Measurements from ENCODE around the gene CEP89. TPM values are rescaled to one million over a fixed set of nuclear protein-coding genes. Genes with fewer than 3 reads are reported as not detected.

CEP89 gene
- total RNA-seq, 1 experiment from 2014 or later = 21.3 TPM

- no peak overlapping the region for H3K27ac ChIP-seq
- H3K27me3 ChIP-seq = no peaks in the 10 kb centered on the region
- no peaks in the 10 kb centered on the region for H3K4me1 ChIP-seq
- H3K9me3 ChIP-seq (replicated peaks) = no peaks in the 10 kb centered on the region
- H3K4me3 ChIP-seq = no peak overlapping the region
- no peak for DNase-seq
- H3K36me3 ChIP-seq = no peaks in the 10 kb centered on the region; the same call in 1 of the 2 replicates
Observed at GRCh38 chr19:32919365-32919764, 52.4 kb downstream of the CEP89 start.

GRCh38 chr19:32917616-32917996 is 54.2 kb downstream of the CEP89 start:
- no peaks in the 10 kb centered on the region for H3K27me3 ChIP-seq
- no peaks in the 10 kb centered on the region for H3K9me3 ChIP-seq (replicated peaks)
- 0 out of 2 replicates have a peak, but pooled peaks cover 2% of the 10 kb centered on the region for H3K36me3 ChIP-seq
- no peak for DNase-seq
- no peaks in the 10 kb centered on the region for H3K4me1 ChIP-seq
- H3K27ac ChIP-seq = no peak overlapping the region
- H3K4me3 ChIP-seq = no peak overlapping the region

- DNase-seq = no peak
- Histone ChIP-seq H3K27ac (no peak overlapping the region), H3K27me3 (no peaks in the 10 kb centered on the region), H3K9me3 (replicated peaks) (no peaks in the 10 kb centered on the region), H3K4me3 (no peak overlapping the region), H3K36me3 (0 out of 2 replicates have a peak, but pooled peaks cover 2% of the 10 kb centered on the region), H3K4me1 (no peaks in the 10 kb centered on the region)
Observed at GRCh38 chr19:32916969-32917615, 54.7 kb downstream of the CEP89 start.

- H3K9me3 ChIP-seq (replicated peaks) = no peaks in the 10 kb centered on the region
- 0 out of 2 replicates have a peak, but pooled peaks cover 2% of the 10 kb centered on the region for H3K36me3 ChIP-seq
- no peaks in the 10 kb centered on the region for H3K4me1 ChIP-seq
- H3K4me3 ChIP-seq = no peak overlapping the region
- no peak overlapping the region for H3K27ac ChIP-seq
- DNase-seq = peak in 1 of 2 experiments; percentile 11
- no peaks in the 10 kb centered on the region for H3K27me3 ChIP-seq
Observed at GRCh38 chr19:32914879-32915660, 56.7 kb downstream of the CEP89 start.

GRCh38 chr19:32911467-32911866 is 60.3 kb downstream of the CEP89 start:
- H3K27ac ChIP-seq = no peak overlapping the region
- no peaks in the 10 kb centered on the region for H3K27me3 ChIP-seq
- no peaks in the 10 kb centered on the region for H3K9me3 ChIP-seq (replicated peaks)
- no peak for DNase-seq
- no peaks in the 10 kb centered on the region for H3K4me1 ChIP-seq
- H3K36me3 ChIP-seq = 0 out of 2 replicates have a peak, but pooled peaks cover 2% of the 10 kb centered on the region
- no peak overlapping the region for H3K4me3 ChIP-seq

- H3K36me3 ChIP-seq = 0 out of 2 replicates have a peak, but pooled peaks cover 2% of the 10 kb centered on the region
- no peaks in the 10 kb centered on the region for H3K27me3 ChIP-seq
- no peaks in the 10 kb centered on the region; the same call in 1 of the 2 replicates for H3K9me3 ChIP-seq (replicated peaks)
- no peaks in the 10 kb centered on the region for H3K4me1 ChIP-seq
- H3K27ac ChIP-seq = no peak overlapping the region
- no peak for DNase-seq
- H3K4me3 ChIP-seq = no peak overlapping the region
Observed at GRCh38 chr19:32910874-32911273, 60.9 kb downstream of the CEP89 start.

- Histone ChIP-seq H3K9me3 (replicated peaks) (no peaks in the 10 kb centered on the region; the same call in 1 of the 2 replicates), H3K36me3 (0 out of 2 replicates have a peak, but pooled peaks cover 2% of the 10 kb centered on the region), H3K4me1 (no peaks in the 10 kb centered on the region), H3K27me3 (no peaks in the 10 kb centered on the region), H3K27ac (no peak overlapping the region), H3K4me3 (no peak overlapping the region)
- DNase-seq = no peak
Observed at GRCh38 chr19:32910094-32910493, 61.7 kb downstream of the CEP89 start.

- Histone ChIP-seq H3K27ac (no peak overlapping the region), H3K27me3 (no peaks in the 10 kb centered on the region), H3K4me1 (no peaks in the 10 kb centered on the region), H3K9me3 (replicated peaks) (no peaks in the 10 kb centered on the region; the same call in 1 of the 2 replicates), H3K36me3 (0 out of 2 replicates have a peak, but pooled peaks cover 2% of the 10 kb centered on the region), H3K4me3 (no peak overlapping the region)
- no peak for DNase-seq
Observed at GRCh38 chr19:32909257-32909656, 62.5 kb downstream of the CEP89 start.

- Histone ChIP-seq H3K9me3 (replicated peaks) (no peaks in the 10 kb centered on the region; the same call in 1 of the 2 replicates), H3K27me3 (no peaks in the 10 kb centered on the region), H3K4me3 (no peak overlapping the region), H3K27ac (no peak overlapping the region), H3K36me3 (no peaks in the 10 kb centered on the region), H3K4me1 (no peaks in the 10 kb centered on the region)
- peak in 1 of 2 experiments; percentile 22 for DNase-seq
Observed at GRCh38 chr19:32908641-32909190, 63.0 kb downstream of the CEP89 start.

- H3K9me3 ChIP-seq (replicated peaks) = no peaks in the 10 kb centered on the region; the same call in 1 of the 2 replicates
- H3K4me1 ChIP-seq = peaks cover 5% of the 10 kb centered on the region
- no peak for DNase-seq
- no peak overlapping the region for H3K4me3 ChIP-seq
- H3K27me3 ChIP-seq = no peaks in the 10 kb centered on the region
- no peaks in the 10 kb centered on the region; the same call in 1 of the 2 replicates for H3K36me3 ChIP-seq
- H3K27ac ChIP-seq = no peak overlapping the region
Observed at GRCh38 chr19:32902448-32902847, 69.3 kb downstream of the CEP89 start.

GRCh38 chr19:32901504-32902161 is 70.1 kb downstream of the CEP89 start:
- peak in 1 of 2 experiments; percentile 20 for DNase-seq
- Histone ChIP-seq H3K4me3 (no peak overlapping the region), H3K27me3 (no peaks in the 10 kb centered on the region), H3K9me3 (replicated peaks) (no peaks in the 10 kb centered on the region; the same call in 1 of the 2 replicates), H3K4me1 (peaks cover 10% of the 10 kb centered on the region), H3K36me3 (no peaks in the 10 kb centered on the region; the same call in 1 of the 2 replicates), H3K27ac (no peak overlapping the region)

GRCh38 chr19:32896516-32897214 is 75.1 kb downstream of the CEP89 start:
- Histone ChIP-seq H3K4me3 (no peak overlapping the region), H3K9me3 (replicated peaks) (peaks cover 13% of the 10 kb centered on the region), H3K27ac (peak overlapping the region; percentile 40), H3K4me1 (peaks cover 18% of the 10 kb centered on the region), H3K27me3 (no peaks in the 10 kb centered on the region), H3K36me3 (peaks cover 2% of the 10 kb centered on the region)
- DNase-seq = peak; percentile 64 to 82

- Histone ChIP-seq H3K4me3 (no peak overlapping the region), H3K9me3 (replicated peaks) (peaks cover 13% of the 10 kb centered on the region), H3K27ac (no peak overlapping the region), H3K36me3 (peaks cover 2% of the 10 kb centered on the region), H3K27me3 (no peaks in the 10 kb centered on the region), H3K4me1 (peaks cover 18% of the 10 kb centered on the region)
- no peak for DNase-seq
Observed at GRCh38 chr19:32895384-32895783, 76.4 kb downstream of the CEP89 start.

GRCh38 chr19:32891609-32892008 is 80.1 kb downstream of the CEP89 start:
- Histone ChIP-seq H3K9me3 (replicated peaks) (peaks cover 13% of the 10 kb centered on the region), H3K4me3 (no peak overlapping the region), H3K27ac (no peak overlapping the region), H3K36me3 (peaks cover 4% of the 10 kb centered on the region), H3K27me3 (no peaks in the 10 kb centered on the region), H3K4me1 (peaks cover 7% of the 10 kb centered on the region)
- DNase-seq = no peak

All from SJCRH30 (cell line).